A549 (cell line): ENCODE data around the gene PLRG1.

Experiments
- CEBPB ChIP-seq, 2 experiments: fragments of >200 bp in 1 of 2; sonication (Bioruptor Twin) in 1 of 2; formaldehyde crosslinking in 1 of 2; IDR thresholded peaks; 2 replicates each; pipeline ENCODE4 v1.6.1; 2012 to 2016
- HDAC2 ChIP-seq: fragments of 200-600 bp; sonication (generic); IDR thresholded peaks from 2 replicates; pipeline ENCODE4 v1.6.1; 2016
- JUNB ChIP-seq: fragments of >200 bp; sonication (Bioruptor Twin); formaldehyde crosslinking; IDR thresholded peaks from 2 replicates; pipeline ENCODE4 v1.6.1; 2016
- MAZ ChIP-seq: fragments of 150-350 bp; IDR thresholded peaks from 2 replicates; pipeline ENCODE4 v1.6.1; 2014; ENCODE audit warnings: antibody characterized with exemption, low read depth, low read length, borderline replicate concordance
- NFE2L2 ChIP-seq: fragments of 150-350 bp; conservative IDR thresholded peaks from 2 replicates; pipeline ENCODE4 v1.6.1; 2014; ENCODE audit warnings: low read length
- NR3C1 ChIP-seq: fragments of >200 bp; sonication (Bioruptor Twin); formaldehyde crosslinking; IDR thresholded peaks from 3 replicates; pipeline ENCODE4 v1.6.1; 2017
- POLR2A ChIP-seq: IDR thresholded peaks from 2 replicates; pipeline ENCODE4 v1.6.1; 2012; ENCODE audit warnings: mild to moderate bottlenecking, low read length
- RAD21 ChIP-seq, 2 experiments: fragments of >200 bp in 1 of 2; sonication (Bioruptor Twin) in 1 of 2; formaldehyde crosslinking in 1 of 2; IDR thresholded peaks in 1 of 2; conservative IDR thresholded peaks in 1 of 2; 2 replicates in 1 of 2; 3 replicates in 1 of 2; pipeline ENCODE4 v1.6.1; 2012 to 2018; ENCODE audit warnings: inconsistent platforms in 1 of 2
- SMC3 ChIP-seq: fragments of >200 bp; sonication (Bioruptor Twin); formaldehyde crosslinking; IDR thresholded peaks from 3 replicates; pipeline ENCODE4 v1.6.1; 2018; ENCODE audit warnings: inconsistent platforms
- TP53 ChIP-seq: fragments of 250-450 bp; sonication (Bioruptor Pico); IDR thresholded peaks from 2 replicates; pipeline ENCODE4 v1.5.0; 2021; ENCODE audit warnings: mild to moderate bottlenecking, moderate library complexity
- TF ChIP-seq, protein P1 (sequence below): fragments of 250-450 bp; sonication (Bioruptor Pico); IDR thresholded peaks from 2 replicates; pipeline ENCODE4 v1.5.0; 2020; ENCODE audit warnings: low read depth, mild to moderate bottlenecking, moderate library complexity
- TF ChIP-seq, protein P2 (sequence below): fragments of >200 bp; sonication (Bioruptor Twin); formaldehyde crosslinking; IDR thresholded peaks from 3 replicates; pipeline ENCODE4 v1.5.1; 2016
- TF ChIP-seq, protein P3 (sequence below): IDR thresholded peaks from 2 replicates; pipeline ENCODE4 v1.6.1; 2012; ENCODE audit warnings: low read depth, borderline replicate concordance

DNA sequence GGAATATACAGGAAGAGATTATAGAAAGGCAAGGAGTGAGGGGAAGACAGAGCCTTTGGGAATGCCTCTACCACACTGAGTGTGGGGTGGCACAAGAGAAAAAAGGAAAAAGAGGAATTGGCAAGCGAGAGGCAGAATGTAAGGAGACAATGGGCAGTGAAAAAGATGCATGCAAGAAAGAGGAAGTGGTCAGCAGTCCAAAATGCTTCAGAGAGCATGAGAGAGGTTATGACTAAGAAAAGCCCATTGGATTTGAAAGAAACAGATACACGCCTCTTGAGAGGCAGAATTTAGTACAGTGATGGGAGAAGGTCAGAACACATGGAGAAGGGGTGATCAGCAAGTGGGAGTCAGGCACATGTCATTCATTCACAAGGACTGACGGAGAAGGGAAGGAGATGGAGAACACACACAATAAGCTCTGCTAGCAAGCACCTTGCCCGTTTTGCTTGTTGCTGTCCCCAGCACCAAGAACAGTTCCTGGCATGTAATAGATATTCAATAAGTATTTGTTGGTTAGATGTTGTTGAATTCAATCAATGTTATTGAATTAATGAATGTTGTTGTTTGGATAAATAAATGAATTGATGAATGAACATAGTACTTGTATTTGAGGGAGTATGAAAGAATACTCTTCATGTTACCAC, 65.0 kb downstream of the PLRG1 start:
- no peak for TF ChIP-seq RAD21 (conservative IDR thresholded peaks at IDR 0.05 in 1 of 2, IDR thresholded peaks at IDR 0.05 in 1 of 2)
- no peak for TF ChIP-seq NFE2L2
- TF ChIP-seq, protein P1, sequence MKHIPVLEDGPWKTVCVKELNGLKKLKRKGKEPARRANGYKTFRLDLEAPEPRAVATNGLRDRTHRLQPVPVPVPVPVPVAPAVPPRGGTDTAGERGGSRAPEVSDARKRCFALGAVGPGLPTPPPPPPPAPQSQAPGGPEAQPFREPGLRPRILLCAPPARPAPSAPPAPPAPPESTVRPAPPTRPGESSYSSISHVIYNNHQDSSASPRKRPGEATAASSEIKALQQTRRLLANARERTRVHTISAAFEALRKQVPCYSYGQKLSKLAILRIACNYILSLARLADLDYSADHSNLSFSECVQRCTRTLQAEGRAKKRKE (CRISPR knock-in tag): no peak
- TF ChIP-seq, protein P2, sequence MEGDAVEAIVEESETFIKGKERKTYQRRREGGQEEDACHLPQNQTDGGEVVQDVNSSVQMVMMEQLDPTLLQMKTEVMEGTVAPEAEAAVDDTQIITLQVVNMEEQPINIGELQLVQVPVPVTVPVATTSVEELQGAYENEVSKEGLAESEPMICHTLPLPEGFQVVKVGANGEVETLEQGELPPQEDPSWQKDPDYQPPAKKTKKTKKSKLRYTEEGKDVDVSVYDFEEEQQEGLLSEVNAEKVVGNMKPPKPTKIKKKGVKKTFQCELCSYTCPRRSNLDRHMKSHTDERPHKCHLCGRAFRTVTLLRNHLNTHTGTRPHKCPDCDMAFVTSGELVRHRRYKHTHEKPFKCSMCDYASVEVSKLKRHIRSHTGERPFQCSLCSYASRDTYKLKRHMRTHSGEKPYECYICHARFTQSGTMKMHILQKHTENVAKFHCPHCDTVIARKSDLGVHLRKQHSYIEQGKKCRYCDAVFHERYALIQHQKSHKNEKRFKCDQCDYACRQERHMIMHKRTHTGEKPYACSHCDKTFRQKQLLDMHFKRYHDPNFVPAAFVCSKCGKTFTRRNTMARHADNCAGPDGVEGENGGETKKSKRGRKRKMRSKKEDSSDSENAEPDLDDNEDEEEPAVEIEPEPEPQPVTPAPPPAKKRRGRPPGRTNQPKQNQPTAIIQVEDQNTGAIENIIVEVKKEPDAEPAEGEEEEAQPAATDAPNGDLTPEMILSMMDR: no peak
- TF ChIP-seq POLR2A: no peak
- no peak for TF ChIP-seq JUNB
- TF ChIP-seq, protein P3, sequence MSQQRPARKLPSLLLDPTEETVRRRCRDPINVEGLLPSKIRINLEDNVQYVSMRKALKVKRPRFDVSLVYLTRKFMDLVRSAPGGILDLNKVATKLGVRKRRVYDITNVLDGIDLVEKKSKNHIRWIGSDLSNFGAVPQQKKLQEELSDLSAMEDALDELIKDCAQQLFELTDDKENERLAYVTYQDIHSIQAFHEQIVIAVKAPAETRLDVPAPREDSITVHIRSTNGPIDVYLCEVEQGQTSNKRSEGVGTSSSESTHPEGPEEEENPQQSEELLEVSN: no peak
- no peak for TF ChIP-seq CEBPB (IDR thresholded peaks at IDR 0.05)
- TF ChIP-seq SMC3: no peak
- TF ChIP-seq MAZ: no peak
- TF ChIP-seq HDAC2: no peak
- no peak for TF ChIP-seq TP53
- no peak for TF ChIP-seq NR3C1
